Measurements from ENCODE around the gene ANGPT4. TPM values are rescaled to one million over a fixed set of nuclear protein-coding genes. Genes with fewer than 3 reads are reported as not detected.

ANGPT4 gene
- total and polyA plus RNA-seq, 8 donors = 0.05 to 1.8 (median 0.18) TPM; not detected in 4

DNA sequence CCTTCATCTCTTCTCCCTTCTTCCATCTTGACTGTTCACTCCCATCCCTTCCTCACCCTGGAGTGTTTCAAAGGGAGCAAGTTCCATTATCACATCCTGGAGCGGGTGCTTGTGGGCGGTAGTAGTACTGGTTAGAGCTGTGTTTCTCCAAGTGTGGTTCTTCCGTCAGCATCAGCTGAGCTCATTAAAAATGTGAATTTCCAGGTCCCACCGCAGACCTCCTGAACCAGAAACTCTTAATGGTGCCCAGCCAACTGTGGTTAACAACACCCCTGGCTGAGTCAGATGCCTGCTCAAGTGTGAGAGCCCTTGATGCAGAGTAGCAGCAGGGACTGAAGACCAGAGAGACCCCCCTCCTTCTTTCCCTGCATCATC lies 24.4 kb downstream of the ANGPT4 start:
- no peak overlapping the region for H3K27ac ChIP-seq
- H3K9me3 ChIP-seq = no peaks in the 10 kb centered on the region
- H3K27me3 ChIP-seq = peaks cover 0 to 8% (median 0%) of the 10 kb centered on the region in 3 donors
- no peak overlapping the region for H3K4me3 ChIP-seq
- H3K4me1 ChIP-seq = peaks cover 0 to 15% (median 4%) of the 10 kb centered on the region in 4 donors
- DNase-seq = peak in 1 of 2 donors; percentile 11
- WGBS, 5 donors = 79 to 88% (median 85%) methylated on average over 4 of the region's 4 CpGs
- intact Hi-C loops (cut with DNase I; ENCODE audit: low total_unique reads) = no loop called here
- no peak for TF ChIP-seq EP300 (IDR thresholded peaks at IDR 0.05)
- no peak for TF ChIP-seq CTCF (IDR thresholded peaks at IDR 0.05)
- no peak for TF ChIP-seq POLR2AphosphoS5 (IDR thresholded peaks at IDR 0.05)
- no peak for TF ChIP-seq POLR2A (IDR thresholded peaks at IDR 0.05)
- no peaks in the 10 kb centered on the region for H3K36me3 ChIP-seq

GRCh38 chr20:891058-891705 lies 25.0 kb downstream of the ANGPT4 start:
- Histone ChIP-seq H3K4me1 (peaks cover 0 to 15% (median 4%) of the 10 kb centered on the region in 4 donors), H3K27ac (no peak overlapping the region), H3K36me3 (no peaks in the 10 kb centered on the region), H3K27me3 (peaks cover 0 to 8% (median 0%) of the 10 kb centered on the region in 3 donors), H3K4me3 (no peak overlapping the region), H3K9me3 (no peaks in the 10 kb centered on the region)
- intact Hi-C loops (cut with DNase I; ENCODE audit: low total_unique reads) = no loop called here
- no peak for TF ChIP-seq EP300 (IDR thresholded peaks at IDR 0.05)
- TF ChIP-seq POLR2AphosphoS5 (IDR thresholded peaks at IDR 0.05) = no peak
- no peak for TF ChIP-seq POLR2A (IDR thresholded peaks at IDR 0.05)
- no peak for TF ChIP-seq CTCF (IDR thresholded peaks at IDR 0.05)
- peak in 1 of 2 donors; percentile 50 for DNase-seq
- WGBS, 5 donors = 46 to 81% (median 65%) methylated on average over 6 of the region's 6 CpGs

DNA sequence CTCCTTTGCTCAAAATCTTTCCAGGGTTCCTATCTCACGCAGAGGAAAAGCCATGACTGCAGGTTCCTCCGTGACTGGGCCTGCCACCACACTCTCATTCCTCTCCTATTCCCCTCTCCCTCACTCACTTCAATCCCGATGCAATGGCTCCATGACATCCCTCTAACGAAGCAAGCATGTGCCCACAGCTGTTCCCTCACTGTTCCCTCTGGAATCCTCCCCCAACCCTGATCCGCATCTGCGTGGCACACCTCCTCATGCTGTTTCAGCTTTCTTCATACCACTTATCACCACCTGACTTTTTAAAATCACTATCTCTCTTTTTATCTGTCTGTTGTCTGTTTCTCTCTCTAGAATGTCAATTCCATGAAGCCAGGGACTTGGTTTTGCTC lies 25.5 kb downstream of the ANGPT4 start:
- Histone ChIP-seq H3K9me3 (no peaks in the 10 kb centered on the region), H3K27me3 (peaks cover 0 to 10% (median 0%) of the 10 kb centered on the region in 3 donors), H3K4me3 (no peak overlapping the region), H3K36me3 (no peaks in the 10 kb centered on the region), H3K27ac (no peak overlapping the region), H3K4me1 (peaks cover 0 to 15% (median 4%) of the 10 kb centered on the region in 4 donors)
- 67 to 76% (median 72%) methylated on average over 6 of the region's 6 CpGs for WGBS, 5 donors
- TF ChIP-seq POLR2A (IDR thresholded peaks at IDR 0.05) = no peak
- no peak for TF ChIP-seq CTCF (IDR thresholded peaks at IDR 0.05)
- TF ChIP-seq POLR2AphosphoS5 (IDR thresholded peaks at IDR 0.05) = no peak
- intact Hi-C loops (cut with DNase I; ENCODE audit: low total_unique reads) = no loop called here
- no peak for DNase-seq

DNA sequence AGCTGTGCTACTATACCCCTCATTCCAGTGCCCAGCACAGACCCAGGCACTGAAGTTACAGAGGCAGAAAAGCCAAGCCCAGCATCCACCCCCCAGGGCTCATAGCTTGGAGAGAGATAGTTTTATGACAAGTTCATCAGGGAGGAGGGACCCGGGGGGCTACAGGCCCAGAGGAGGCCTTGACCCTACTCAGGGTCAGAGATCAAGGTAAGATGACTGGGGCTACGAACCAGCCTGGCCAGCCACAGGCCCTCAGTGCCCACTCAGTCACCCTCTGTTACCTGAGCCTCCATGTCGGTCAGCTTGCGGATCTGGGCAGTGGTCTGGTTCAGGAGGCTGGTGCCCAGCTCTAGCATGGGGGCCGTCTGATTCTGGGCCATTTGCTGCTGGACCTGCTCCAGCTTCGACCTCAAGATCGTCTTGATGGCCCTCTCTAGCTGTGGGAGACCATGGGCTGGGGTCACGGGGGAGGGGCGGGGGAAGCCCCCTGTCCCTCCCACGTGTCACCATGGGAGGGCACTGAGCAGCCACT lies 26.1 kb downstream of the ANGPT4 start:
- Histone ChIP-seq H3K9me3 (no peaks in the 10 kb centered on the region), H3K4me3 (no peak overlapping the region), H3K4me1 (peaks cover 0 to 17% (median 7%) of the 10 kb centered on the region in 4 donors), H3K27ac (no peak overlapping the region), H3K36me3 (no peaks in the 10 kb centered on the region), H3K27me3 (peaks cover 0 to 16% (median 3%) of the 10 kb centered on the region in 3 donors)
- TF ChIP-seq CTCF (IDR thresholded peaks at IDR 0.05) (no peak), POLR2AphosphoS5 (IDR thresholded peaks at IDR 0.05) (no peak), EP300 (IDR thresholded peaks at IDR 0.05) (no peak), POLR2A (IDR thresholded peaks at IDR 0.05) (no peak)
- WGBS, 5 donors = 63 to 81% (median 69%) methylated on average over 9 to 10 of the region's 10 CpGs
- intact Hi-C loops (cut with DNase I; ENCODE audit: low total_unique reads) = no loop called here
- no peak for DNase-seq

All from stomach (tissue), 9 donors.